Fibroblast of upper back skin (primary cell): ENCODE data around the gene TMEM256.
A peak's percentile ranks its signal among the peaks of the same experiment; 100 is the strongest.

Experiments used
- DNase-seq: peaks from one replicate; pipeline ENCODE4 v3.0.0-alpha.2; 2013

TMEM256 gene

DNA sequence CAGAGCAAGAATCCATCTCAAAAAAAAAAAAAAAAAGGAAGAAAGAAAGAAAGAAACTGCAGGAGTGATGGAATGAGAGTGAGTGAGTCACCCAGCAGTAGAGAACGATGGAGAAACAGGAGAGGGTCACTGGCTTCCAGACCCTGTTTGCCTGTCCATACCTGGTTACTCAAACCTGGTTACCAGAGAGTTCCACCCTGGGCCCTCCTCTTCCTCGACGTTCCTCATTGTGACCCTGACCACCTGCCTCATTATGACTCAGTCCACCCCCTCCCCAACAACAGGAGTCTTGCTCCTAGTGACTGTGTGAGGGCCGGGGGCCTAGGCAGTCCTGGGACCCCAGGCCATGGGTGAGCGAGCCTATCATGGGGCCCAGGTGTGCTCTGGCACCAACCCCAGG is 24.7 kb upstream of the TMEM256 start, which contains the start of gene SPEM3:
SPEM3 (plus strand) TSS at position 301 of the 400 bp plus-strand sequence; CDS start at position 347, 46 bp downstream.
- DNase-seq: no peak

DNA sequence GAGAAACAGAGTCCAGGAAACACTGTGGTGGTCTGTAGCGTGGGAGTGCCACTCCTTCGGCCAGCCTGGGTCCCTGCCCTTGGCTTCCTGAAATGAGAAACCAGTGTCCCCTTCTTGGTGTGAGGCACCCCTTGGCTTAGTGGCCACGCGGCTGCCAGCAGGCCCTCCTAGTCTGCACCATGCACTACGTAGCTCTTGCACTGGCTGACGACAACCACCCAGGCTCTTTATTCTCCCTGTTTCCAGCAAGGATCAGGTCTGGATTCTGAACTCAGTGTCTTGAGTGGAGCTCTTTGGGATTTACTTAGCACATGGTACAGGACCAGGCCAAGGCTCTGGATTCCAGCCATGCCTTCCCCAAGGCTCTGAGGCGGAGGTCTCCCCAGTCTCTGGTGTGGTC is 23.7 kb upstream of the TMEM256 start:
- no peak for DNase-seq

DNA sequence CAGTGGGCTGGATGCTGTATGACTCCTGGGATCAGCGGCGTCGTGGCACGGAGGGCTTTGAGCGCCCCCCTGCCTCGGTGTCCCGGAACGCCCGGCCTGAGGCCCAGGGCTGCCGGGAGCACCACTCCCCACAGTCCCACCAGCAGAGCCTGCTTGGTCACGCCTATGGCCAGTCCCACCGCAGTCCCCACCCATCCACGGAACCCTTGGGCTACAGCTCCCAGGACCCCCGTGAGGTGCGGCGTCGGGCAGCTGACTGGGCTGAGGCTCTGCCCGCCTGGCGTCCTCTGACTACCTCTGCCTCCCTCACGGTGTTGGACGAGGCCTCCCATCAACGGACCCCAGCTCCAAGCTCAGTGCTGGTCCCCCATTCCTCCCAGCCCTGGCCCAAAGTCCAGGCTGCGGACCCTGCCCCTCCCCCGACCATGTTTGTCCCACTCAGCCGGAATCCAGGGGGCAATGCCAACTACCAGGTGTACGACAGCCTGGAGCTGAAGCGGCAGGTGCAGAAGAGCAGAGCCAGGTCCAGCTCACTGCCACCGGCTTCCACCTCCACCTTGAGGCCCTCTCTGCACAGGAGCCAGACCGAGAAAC is 23.1 kb upstream of the TMEM256 start:
- no peak for DNase-seq

DNA sequence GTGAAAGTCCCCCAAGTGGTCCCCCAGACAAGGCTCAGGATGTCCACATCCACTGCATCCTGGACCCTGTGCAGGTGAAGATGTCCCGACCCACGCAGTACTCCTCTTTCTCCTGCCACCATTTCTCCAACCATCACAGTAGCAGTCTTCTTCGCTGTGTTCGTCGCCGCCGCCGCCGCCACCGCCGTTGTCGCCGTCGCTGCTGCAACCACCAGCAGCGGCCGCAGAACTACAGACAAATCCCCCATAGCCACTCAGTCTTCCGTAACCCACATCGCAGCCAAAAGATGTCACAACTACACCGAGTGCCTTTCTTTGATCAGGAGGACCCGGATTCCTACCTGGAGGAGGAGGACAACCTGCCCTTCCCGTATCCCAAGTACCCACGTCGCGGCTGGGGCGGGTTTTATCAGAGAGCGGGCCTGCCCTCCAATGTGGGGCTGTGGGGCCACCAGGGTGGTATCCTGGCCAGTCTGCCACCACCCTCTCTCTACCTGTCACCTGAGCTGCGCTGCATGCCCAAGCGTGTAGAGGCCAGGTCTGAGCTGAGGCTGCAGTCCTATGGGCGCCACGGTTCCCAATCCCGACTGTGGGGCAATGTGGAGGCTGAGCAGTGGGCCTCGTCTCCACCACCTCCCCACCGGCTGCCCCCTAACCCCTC is 22.4 kb upstream of the TMEM256 start:
- DNase-seq: no peak

DNA sequence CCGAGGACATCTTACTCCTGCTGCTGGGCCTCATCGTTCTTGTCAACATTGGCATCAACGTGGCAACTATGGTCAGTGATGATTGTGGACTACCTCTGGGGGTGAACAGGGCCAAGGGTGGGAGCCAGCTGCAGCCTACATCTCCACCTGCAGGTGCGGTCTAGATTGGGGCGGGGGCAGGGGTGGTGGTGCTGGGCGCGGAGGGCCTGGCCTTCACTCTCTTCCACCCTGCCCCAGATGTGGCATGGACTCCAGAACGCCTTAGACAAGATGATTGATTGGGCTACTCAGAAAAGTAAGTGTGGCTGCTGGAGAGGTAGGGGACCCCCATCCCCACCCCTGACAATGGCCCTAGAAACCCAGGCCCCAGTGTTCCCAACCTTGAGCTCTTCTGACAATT is 21.9 kb upstream of the TMEM256 start:
- DNase-seq: no peak

DNA sequence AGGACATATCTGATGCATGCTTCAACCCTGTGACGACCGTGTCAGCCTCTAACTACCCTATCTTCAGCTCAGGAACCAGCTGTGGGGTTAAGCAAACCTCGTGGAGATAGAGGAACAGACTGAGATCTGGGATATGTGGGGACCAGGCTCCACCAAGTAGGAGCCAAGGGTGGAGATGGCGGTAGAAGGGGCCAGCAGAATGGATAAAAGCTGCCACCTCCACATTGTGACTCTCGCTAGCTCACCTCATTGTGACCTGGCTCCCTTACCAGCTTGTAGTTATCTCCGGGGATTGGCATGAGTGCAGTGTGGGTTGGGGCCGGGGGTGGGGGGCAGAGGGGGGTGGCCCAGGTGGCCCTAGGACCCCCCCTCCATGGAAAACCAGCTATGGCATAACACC is 21.4 kb upstream of the TMEM256 start, which contains the start of gene SPEM2:
SPEM2 (plus strand) TSS at position 301 of the 400 bp plus-strand sequence; CDS start at position 374, 73 bp downstream.
- no peak for DNase-seq

DNA sequence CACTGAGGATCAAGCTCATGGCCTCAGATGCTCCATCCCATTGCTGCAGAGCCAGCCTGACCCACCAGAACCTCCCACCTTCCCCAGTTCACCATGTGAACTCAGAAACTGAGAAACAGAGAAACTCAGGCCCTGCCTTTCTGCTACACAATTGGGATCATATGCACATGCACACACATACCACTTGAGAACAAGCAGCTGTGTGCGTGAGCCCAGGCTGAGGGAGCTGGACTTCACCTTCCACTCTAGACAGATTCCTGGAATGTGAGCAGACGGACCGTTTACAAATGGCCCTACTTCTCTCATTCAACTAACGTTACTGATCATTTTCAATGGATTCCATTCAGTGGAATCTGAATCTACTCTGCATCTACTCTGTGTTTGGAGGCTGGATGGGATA is 19.8 kb upstream of the TMEM256 start:
- DNase-seq: no peak

DNA sequence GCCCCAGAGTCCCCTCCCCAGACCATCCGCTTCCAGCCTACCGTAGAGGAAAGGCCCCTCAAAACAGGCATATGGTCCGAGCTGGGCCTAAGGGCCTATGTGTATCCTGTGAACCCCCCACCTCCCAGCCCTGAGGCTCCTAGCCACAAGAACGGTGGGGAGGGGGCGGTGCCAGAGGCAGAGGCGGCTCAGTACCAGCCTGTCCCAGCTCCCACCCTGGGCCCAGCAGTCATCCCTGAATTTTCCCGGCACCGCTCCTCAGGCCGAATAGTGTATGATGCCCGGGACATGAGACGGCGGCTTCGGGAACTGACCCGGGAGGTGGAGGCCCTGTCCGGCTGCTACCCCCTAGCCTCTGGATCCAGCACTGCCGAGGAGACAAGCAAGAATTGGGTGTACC is 17.3 kb upstream of the TMEM256 start:
- no peak for DNase-seq

DNA sequence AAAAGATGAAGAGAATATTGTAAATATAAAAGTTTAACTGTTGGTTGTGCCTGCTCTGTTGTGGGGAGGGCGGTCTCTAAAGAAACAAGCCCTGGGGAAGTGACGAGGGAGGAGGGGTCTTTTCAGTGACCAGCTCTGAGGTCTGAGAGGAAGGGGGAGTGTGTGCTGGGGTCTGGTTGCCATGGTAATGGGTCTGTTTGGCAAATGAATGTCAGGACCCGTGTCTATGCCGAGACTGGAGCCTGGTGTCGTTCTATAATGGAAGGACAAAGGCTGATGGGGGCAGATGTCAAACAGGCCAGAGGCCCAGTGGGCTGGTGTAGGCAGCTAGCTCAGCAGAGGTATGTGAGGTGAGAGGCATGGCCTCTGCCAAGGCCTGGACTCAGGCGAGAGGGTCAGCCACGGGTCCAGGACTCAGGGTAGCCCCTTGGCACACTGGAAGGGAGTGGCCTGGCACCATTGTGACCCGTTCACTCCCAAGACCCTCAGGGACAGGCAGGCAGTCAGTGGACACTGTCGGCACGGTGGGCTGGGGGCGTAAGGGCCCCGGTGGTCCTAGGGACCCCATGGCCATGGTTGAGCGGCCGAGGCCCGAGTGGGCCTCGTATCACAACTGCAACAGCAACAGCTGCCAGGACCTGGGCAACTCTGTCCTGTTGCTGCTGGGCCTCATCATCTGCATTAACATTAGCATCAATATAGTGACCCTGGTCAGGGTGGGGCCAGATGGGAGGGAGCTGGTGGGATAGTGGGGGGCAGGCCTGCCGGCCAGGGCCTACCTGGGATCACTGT is 16.1 kb upstream of the TMEM256 start, which contains the start of gene SPEM1:
SPEM1 (plus strand) TSS at position 506 of the 792 bp plus-strand sequence; CDS start at position 567, 61 bp downstream.
- no peak for DNase-seq

DNA sequence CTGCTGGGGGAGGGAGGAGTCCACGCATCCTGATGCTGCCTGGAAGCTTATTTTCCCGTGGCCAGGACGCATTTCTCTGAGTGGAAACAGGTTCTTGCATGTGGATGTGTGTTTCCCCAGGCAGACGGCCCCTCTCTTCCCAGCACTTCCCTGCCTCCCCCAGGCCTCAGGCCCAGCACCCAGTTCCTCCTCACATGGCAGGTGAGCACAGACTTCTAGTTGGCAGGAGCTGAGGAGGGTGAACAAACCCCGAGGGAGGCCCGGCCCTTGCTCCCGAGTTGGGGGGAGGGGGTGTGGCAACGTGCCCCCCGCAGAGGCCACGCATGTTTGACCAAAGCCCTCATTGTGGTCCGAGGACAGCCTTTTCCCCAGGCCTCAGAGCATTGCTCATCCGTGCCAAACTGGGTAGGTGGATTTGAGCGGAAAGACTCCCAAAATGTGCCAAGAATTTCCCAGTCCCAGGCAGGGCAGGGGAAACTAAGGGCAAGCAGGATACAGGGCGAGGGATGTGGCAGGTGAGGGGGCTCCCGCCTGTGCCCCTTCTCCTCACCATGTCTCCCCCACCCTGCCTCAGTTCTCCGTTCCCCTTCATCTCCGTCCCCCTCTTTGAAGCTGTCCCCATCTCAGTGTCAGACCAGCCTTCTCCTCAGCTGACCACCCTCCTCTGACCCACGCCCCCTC is 14.7 kb upstream of the TMEM256 start:
- DNase-seq: no peak

DNA sequence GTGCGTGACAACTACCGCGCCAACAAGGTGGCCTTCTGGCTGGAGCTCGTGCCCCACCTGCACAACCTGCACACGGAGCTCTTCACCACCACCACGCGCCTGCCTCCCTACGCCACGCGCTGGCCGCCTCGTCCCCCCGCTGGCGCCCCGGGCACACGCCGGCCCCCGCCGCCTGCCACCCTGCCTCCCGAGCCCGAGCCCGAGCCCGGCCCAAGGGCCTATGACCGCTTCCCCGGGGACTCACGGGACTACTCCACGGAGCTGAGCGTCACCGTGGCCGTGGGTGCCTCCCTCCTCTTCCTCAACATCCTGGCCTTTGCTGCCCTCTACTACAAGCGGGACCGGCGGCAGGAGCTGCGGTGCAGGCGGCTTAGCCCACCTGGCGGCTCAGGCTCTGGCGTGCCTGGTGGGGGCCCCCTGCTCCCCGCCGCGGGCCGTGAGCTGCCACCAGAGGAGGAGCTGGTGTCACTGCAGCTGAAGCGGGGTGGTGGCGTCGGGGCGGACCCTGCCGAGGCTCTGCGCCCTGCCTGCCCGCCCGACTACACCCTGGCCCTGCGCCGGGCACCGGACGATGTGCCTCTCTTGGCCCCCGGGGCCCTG is 13.3 kb upstream of the TMEM256 start:
- DNase-seq: no peak

DNA sequence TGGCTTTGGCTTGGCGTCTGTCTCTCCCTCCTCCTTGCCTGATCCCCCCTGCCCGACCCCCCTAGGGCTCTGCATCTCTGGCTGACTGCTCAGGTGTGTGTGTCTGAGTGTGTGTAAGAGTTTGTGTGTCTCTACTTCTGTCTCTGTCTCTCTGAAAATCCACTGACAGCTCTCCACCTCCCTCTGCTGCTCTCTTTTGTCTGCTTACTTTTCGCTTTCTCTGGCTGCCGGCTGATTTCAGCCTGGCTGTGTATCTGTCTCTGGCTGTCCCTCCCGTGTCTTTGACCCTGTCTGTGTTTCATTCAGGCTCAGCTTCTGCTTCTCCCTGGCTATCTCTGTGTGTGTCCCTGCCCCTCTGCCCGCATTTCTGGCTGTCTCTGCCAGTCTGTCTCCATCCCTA is 12.4 kb upstream of the TMEM256 start:
- DNase-seq: no peak

DNA sequence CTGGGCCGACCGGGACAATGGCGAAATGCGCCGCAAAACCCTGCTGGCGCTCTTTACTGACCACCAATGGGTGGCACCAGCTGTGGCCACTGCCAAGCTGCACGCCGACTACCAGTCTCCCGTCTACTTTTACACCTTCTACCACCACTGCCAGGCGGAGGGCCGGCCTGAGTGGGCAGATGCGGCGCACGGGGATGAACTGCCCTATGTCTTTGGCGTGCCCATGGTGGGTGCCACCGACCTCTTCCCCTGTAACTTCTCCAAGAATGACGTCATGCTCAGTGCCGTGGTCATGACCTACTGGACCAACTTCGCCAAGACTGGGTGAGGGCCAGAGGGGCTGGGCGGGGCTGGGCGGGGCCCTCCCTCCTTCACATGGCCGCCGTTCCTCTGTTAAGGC is 11.9 kb upstream of the TMEM256 start:
- DNase-seq: no peak

DNA sequence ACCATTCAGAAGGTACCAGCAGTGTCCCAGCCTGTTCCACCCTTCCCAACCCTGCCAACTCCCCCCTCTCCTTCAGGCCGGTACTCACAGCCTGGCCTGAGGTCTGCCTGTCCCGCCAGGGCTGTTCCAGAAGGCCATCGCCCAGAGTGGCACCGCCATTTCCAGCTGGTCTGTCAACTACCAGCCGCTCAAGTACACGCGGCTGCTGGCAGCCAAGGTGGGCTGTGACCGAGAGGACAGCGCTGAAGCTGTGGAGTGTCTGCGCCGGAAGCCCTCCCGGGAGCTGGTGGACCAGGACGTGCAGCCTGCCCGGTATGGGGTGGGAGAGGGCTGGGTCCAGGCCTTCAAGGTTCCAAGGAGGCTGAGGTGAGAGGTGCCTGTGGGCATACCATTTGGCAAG is 10.9 kb upstream of the TMEM256 start:
- DNase-seq: no peak

DNA sequence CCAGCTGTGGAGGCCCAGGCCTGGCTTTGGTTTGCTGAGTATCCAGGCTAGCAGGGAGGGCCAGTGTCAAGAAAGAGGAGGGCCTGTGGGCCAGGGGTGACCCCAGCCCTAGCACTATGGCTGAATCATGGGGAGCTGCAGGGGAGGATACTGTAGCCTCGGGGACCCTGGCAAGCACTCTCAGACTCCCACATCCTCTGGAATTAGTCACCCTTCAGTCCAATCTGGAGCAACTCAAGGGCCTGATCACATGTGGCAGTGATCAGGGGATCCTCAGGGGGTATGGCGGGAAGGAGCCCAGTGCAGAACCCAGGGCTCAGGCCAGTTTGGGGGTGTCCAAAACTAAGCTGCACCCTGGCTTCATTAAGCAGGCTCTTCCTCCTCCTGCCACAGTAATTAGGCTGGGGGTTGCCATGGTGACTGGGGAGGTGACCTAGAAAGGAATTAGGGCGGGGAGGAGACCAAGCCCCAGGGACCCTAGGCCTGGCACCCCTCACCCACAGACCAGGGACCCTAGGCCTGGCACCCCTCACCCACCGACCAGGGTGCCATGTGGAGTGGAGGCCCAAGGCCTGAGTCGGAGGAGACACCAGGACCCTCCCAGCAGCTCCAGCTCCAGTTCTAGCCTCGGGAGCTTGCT is 9.6 kb upstream of the TMEM256 start:
- DNase-seq: peak; percentile 52

DNA sequence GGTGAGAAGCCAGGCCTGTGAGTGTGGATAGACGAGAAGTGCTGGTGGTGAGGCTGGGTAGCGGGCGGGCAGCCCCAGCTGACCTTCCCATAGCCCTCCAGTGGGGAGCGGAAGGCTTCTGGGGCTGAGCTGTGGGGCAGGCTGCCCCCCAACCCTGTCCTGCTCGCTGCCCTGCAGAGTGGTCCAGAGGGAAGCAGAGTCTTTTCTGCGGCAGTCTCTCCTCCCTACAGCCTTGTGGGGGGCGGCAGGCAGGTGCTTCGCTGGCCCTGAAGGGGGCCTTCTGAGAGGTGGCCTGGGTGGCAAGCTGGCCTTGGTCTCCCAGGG is 7.5 kb upstream of the TMEM256 start:
- no peak for DNase-seq

DNA sequence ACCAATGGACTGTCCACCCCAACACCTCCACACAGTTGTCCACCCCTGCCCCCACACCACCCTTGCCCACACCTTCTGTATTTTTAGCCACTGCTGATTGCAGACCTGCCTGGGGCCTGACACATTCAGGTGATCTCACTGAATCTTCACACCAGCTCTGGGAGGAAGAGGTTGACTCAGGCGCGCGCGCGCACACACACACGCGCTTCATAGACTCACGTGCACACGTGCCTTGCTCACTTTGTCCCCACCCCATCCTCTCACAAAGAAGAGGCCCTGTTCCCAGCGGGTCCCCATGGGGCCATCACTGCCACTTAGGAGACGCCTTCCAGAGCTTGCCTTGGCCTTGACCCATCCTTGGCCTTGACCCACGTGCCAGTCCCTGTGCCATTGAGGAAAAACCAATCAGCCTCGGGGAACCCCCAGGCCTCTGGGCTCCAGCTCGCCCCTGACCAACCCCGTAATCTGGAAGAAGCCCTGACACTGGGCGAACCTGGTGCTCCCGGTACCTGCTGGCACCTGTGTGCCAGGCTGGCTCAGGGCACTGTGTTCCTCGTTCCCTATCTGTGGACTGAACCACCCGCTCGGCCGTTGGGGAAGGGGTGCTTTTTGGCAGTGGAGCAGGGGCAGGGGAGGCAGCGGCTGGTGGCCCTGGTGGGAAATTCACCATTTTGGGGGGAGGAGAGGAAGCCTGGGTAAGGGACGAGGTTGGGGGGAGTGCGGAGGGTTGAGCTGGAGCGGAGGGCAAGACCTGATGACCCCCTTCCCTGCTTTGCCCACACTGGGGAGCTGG is 6.9 kb upstream of the TMEM256 start:
- DNase-seq: no peak

DNA sequence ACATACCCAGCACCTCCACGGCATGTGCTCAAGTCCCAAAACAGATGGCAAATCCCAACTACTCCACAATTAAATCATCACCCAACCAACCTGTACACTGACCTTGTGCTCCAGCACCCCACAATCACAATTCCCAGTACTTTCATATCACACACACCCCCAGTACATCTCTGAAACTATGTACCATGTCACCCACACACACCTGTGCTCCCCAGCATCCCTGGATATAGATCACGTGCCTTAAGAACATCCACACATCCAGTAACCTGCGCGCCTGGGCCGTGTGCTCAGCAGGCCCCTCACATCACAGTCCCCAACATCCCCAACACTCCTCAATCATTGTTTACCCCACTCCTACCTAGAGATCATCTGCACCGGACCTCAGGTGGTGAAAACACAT is 5.8 kb upstream of the TMEM256 start:
- no peak for DNase-seq

DNA sequence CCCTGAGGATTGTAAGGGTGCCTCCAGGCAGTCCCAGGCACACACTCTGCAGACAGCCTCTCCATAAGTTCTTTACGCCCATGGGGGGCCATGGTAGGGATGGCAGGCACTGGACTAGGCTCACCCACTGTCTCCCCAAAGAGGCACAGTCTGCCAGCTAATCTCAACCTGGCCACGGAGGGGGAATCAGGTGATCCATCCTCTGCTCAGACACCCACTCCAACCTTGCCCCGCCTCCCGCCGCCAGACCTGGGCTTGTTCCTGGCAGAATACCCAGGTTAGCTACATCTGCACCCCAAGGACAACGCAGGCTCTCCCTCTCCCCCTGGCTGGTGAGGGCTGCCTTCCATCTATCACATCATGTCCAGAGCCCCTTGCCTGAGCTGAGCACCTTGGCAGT is 5.0 kb upstream of the TMEM256 start:
- no peak for DNase-seq

DNA sequence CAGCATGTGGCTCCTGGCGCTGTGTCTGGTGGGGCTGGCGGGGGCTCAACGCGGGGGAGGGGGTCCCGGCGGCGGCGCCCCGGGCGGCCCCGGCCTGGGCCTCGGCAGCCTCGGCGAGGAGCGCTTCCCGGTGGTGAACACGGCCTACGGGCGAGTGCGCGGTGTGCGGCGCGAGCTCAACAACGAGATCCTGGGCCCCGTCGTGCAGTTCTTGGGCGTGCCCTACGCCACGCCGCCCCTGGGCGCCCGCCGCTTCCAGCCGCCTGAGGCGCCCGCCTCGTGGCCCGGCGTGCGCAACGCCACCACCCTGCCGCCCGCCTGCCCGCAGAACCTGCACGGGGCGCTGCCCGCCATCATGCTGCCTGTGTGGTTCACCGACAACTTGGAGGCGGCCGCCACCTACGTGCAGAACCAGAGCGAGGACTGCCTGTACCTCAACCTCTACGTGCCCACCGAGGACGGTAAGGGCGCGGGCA is 4.4 kb upstream of the TMEM256 start:
- DNase-seq: no peak

DNA sequence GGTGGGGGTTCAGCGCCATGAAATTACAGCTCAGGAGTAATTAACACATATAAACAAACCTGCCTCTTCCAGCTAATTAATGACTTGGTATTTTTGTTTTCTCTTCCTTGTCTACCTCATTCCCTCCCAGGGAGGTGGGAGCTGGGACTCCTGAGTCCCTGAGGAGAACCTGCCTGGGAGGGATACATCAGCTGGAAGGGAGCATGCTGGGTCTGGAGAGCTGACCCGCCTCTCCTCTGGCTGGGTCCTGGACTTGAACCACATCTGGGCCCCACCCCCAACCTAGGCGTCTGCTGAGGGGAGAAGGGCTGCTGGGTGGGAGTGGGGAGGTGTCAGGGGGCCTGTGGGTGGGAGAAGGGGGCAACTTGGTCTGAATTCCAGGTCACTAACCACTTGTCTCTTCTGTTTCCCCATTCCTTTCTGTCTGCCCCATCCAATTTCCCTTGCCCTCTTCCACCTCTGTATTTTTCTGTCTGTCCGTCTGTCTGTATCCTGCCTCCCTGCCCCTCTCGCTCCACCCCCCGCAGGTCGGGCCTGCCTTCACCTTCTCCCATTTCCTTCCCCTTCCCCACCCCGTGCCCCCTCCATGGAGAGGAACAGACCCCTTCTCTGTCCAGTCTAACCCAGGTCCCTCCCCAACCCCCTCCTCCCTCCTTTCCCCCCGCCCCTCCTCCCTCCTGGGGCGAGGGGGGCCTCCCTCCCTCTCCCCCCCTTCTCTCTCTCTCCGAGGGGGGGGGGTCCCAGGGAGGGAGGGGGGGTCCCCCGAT is 3.8 kb upstream of the TMEM256 start, which contains the start of gene NLGN2:
NLGN2 (plus strand) TSS at position 361 of the 767 bp plus-strand sequence. CDS start 411 bp downstream, outside the sequence.
- DNase-seq: no peak
